NT2/D1 (cell line): ENCODE measurements around the gene PAPPA.

Experiments
- DNase-seq: peaks from one replicate; pipeline ENCODE4 v3.0.0-alpha.2; 2011; ENCODE audit warnings: low read depth, low spot score
- H3K27me3 ChIP-seq: 2 replicates; pipeline ENCODE4 v1.6.0; 2011; ENCODE audit warnings: mild to moderate bottlenecking; ENCODE audit not compliant: insufficient read length, insufficient read depth
- H3K36me3 ChIP-seq: 2 replicates; pipeline ENCODE4 v1.6.1; 2011; ENCODE audit warnings: mild to moderate bottlenecking, low read length, mixed read lengths; ENCODE audit not compliant: insufficient read depth, insufficient read length
- H3K4me1 ChIP-seq: 2 replicates; pipeline ENCODE4 v1.5.1; 2011; ENCODE audit not compliant: insufficient read depth, insufficient read length
- H3K4me3 ChIP-seq: 2 replicates; pipeline ENCODE4 v1.5.1; 2011; ENCODE audit warnings: low read depth; ENCODE audit not compliant: insufficient read length
- H3K9ac ChIP-seq: 2 replicates; pipeline ENCODE4 v1.6.0; 2011; ENCODE audit warnings: low read depth; ENCODE audit not compliant: insufficient read length
- H3K9me3 ChIP-seq: 2 replicates; pipeline ENCODE4 v1.5.1; 2011; ENCODE audit warnings: mild to moderate bottlenecking, low read length; ENCODE audit not compliant: insufficient read depth
- SUZ12 ChIP-seq: IDR thresholded peaks from 2 replicates; pipeline ENCODE4 v1.6.1; 2011; ENCODE audit not compliant: insufficient read length, insufficient read depth; ENCODE audit errors: extremely low read depth
- YY1 ChIP-seq: IDR thresholded peaks from 2 replicates; pipeline ENCODE4 v1.6.1; 2011; ENCODE audit not compliant: insufficient read length, insufficient read depth
- ZNF274 ChIP-seq: IDR thresholded peaks from 2 replicates; pipeline ENCODE4 v1.6.1; 2011; ENCODE audit warnings: mild to moderate bottlenecking, low read depth, low read length

Gene PAPPA

GRCh38 chr9:116414374-116414773 is 260.8 kb downstream of the PAPPA start:
- Histone ChIP-seq H3K9me3 (no peaks in the 10 kb centered on the region), H3K4me1 (no peaks in the 10 kb centered on the region), H3K4me3 (no peak overlapping the region), H3K27me3 (no peaks in the 10 kb centered on the region), H3K36me3 (no peaks in the 10 kb centered on the region), H3K9ac (no peak overlapping the region)
- no peak for TF ChIP-seq SUZ12
- TF ChIP-seq YY1, result no peak
- TF ChIP-seq ZNF274, result no peak
- no peak for DNase-seq

- H3K4me3 ChIP-seq, result no peak overlapping the region
- TF ChIP-seq SUZ12 (no peak), YY1 (no peak), ZNF274 (no peak)
- no peaks in the 10 kb centered on the region for H3K27me3 ChIP-seq
- no peaks in the 10 kb centered on the region for H3K4me1 ChIP-seq
- no peak overlapping the region for H3K9ac ChIP-seq
- DNase-seq, result no peak
- H3K36me3 ChIP-seq, result no peaks in the 10 kb centered on the region
- no peaks in the 10 kb centered on the region for H3K9me3 ChIP-seq
Observed at GRCh38 chr9:116416421-116416820, 262.8 kb downstream of the PAPPA start.

- Histone ChIP-seq H3K4me1 (no peaks in the 10 kb centered on the region), H3K27me3 (no peaks in the 10 kb centered on the region), H3K36me3 (no peaks in the 10 kb centered on the region), H3K4me3 (no peak overlapping the region), H3K9me3 (no peaks in the 10 kb centered on the region), H3K9ac (no peak overlapping the region)
- no peak for TF ChIP-seq YY1
- TF ChIP-seq ZNF274, result no peak
- no peak for TF ChIP-seq SUZ12
- no peak for DNase-seq
Observed at GRCh38 chr9:116417464-116417863, 263.9 kb downstream of the PAPPA start.

GRCh38 chr9:116419181-116419580 is 265.6 kb downstream of the PAPPA start:
- Histone ChIP-seq H3K9ac (no peak overlapping the region), H3K27me3 (no peaks in the 10 kb centered on the region), H3K4me1 (no peaks in the 10 kb centered on the region), H3K4me3 (no peak overlapping the region), H3K36me3 (no peaks in the 10 kb centered on the region), H3K9me3 (no peaks in the 10 kb centered on the region)
- TF ChIP-seq YY1 (no peak), ZNF274 (no peak), SUZ12 (no peak)
- no peak for DNase-seq

GRCh38 chr9:116420993-116421538 is 267.5 kb downstream of the PAPPA start:
- H3K4me1 ChIP-seq, result no peaks in the 10 kb centered on the region
- no peak for TF ChIP-seq YY1
- TF ChIP-seq SUZ12, result no peak
- no peak for DNase-seq

GRCh38 chr9:116422119-116422979 is 268.8 kb downstream of the PAPPA start:
- no peaks in the 10 kb centered on the region for H3K27me3 ChIP-seq
- no peak for DNase-seq
- no peak overlapping the region for H3K4me3 ChIP-seq
- H3K9me3 ChIP-seq, result no peaks in the 10 kb centered on the region
- H3K4me1 ChIP-seq, result no peaks in the 10 kb centered on the region
- no peak overlapping the region for H3K9ac ChIP-seq
- peaks cover 4% of the 10 kb centered on the region for H3K36me3 ChIP-seq
- no peak for TF ChIP-seq ZNF274
- no peak for TF ChIP-seq SUZ12
- TF ChIP-seq YY1, result no peak

More at GRCh38 chr9:116420993-116421538, 267.5 kb downstream of the PAPPA start:
- Histone ChIP-seq H3K36me3 (peaks cover 4% of the 10 kb centered on the region), H3K4me3 (no peak overlapping the region), H3K9me3 (no peaks in the 10 kb centered on the region), H3K27me3 (no peaks in the 10 kb centered on the region), H3K9ac (no peak overlapping the region)

- Histone ChIP-seq H3K36me3 (peaks cover 4% of the 10 kb centered on the region), H3K9ac (no peak overlapping the region), H3K4me3 (no peak overlapping the region), H3K4me1 (no peaks in the 10 kb centered on the region), H3K9me3 (no peaks in the 10 kb centered on the region), H3K27me3 (no peaks in the 10 kb centered on the region)
- TF ChIP-seq YY1, result no peak
- no peak for TF ChIP-seq SUZ12
- TF ChIP-seq ZNF274, result no peak
- no peak for DNase-seq
Observed at GRCh38 chr9:116423149-116423548, 269.6 kb downstream of the PAPPA start.
